HG03103 (cell line): Measurements from ENCODE around the gene GDF2.

ENCODE experiments used
- ATAC-seq: cut with Tn5 transposase; IDR thresholded peaks from one replicate; pipeline ENCODE4 v1.9.1; 2021; ENCODE audit warnings: low read depth; ENCODE audit not compliant: unreplicated experiment

GDF2 gene

DNA sequence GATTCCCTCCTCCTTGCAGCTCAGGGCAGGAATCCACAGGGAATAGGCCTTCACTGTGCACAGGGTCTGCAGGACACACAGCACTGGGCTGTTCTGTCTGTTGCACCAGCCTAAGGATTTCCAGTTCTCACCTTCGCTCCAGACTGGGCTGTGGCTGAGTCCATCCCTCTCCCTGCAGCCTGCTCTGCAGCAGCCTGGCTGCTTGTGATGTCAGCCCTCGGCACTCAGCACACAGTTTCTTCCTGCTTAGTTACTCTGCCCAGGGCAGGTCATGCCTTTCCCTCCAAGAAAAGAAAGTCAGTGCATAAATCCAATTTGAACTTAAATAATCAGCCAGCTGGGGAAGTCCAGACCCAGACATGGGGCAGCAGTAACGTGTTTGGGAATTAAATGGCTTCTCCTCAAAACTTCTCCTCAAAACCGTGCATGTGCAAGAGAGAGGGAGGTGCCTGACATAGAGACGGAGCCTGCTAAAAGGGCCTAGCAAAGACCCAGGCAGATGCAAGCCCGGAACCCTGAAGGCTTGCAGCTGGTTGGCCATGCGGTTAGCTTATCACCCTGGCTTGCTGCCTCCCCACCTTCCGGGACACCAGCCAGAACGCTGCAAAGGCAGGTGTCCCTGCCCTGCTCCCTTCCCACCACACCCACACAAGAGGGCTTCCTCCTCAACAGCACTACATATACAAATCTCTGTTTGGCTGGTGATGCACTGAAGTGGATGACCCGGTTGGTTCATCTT lies 10.9 kb upstream of the GDF2 start:
- ATAC-seq: no peak

DNA sequence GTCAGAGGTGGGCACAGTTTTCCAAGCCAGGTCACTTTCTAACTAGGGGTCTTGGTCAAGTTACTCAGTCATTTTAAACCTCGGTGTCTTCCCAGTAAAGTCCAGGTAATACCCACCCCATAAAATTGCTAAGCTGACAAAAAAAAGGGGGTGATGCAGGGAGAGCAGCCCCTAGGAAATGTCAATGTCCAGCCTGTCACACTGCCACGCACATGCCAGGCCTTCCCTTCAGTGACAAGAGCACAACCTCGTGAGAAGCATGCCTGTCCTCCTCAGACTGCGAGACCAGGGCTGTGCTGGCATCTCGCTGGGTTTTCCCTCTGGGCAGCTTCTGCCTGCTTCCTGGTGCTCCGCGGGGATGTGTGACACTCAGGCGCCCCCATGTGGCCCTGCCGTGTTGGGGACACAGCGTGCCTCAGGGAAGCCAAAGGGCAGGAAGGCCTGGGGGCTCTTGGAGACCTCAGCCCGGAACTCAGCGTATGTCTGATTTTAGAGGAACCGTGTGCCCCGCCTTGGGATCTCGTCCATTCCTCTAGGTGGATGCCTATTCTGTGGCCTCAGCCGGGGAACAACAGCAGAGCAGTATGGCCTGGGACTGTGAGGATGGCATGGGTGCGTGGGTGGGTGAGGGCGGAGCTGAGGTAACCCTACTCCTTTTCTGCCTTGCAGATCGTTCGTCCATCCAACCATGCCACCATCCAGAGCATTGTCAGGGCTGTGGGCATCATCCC lies 10.2 kb upstream of the GDF2 start:
- ATAC-seq: peak; percentile 71

GRCh38 chr10:47312663-47312995 lies 9.6 kb upstream of the GDF2 start:
- ATAC-seq: no peak

DNA sequence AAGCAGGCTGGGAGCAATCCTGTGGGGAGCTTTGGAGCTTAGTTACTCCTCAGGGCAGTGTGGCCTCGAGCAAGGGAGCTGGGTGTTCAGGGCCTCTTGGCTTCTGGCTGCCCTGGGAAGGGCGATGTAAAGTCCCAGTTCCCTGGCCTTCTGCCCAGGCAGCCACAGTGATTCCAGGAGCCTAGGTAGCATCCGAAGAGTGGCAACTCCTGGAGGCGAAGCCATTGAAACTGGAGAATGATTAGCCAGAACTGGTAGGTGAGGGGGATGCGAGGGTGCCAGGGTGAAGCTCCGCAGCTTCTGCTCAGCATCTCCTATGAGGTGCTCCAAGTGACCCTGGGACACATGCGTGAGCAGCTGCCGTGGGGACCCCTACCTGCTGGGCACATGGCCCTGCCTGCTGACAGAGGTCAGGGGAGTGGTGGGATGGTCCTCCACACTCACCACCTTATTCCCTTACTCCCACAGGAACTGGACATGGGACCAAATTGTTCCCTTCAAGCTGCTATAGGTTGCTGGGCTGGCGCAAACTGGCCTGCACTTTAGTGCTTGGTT lies 7.8 kb upstream of the GDF2 start:
- no peak for ATAC-seq

- ATAC-seq: no peak
Observed at GRCh38 chr10:47315421-47315820, 6.8 kb upstream of the GDF2 start.

DNA sequence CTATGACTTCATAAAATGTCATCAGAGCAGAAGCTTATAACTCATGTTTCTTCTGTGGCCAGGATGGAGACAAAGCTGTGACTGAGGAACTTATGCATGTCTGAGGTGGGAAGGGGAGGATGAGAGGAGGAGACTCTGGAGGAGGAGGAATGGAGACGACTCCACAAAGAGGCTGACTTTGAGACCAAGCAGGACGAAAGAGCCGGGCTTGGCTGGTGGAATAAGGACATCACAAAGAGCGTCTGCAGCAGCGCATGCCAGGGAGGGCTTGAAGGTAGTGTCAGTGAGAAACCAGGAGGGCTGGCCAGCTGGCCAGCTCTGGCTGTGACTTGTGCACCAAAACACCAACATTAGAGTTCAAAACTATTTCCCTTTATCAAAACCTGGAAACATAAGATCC lies 6.1 kb upstream of the GDF2 start:
- no peak for ATAC-seq

DNA sequence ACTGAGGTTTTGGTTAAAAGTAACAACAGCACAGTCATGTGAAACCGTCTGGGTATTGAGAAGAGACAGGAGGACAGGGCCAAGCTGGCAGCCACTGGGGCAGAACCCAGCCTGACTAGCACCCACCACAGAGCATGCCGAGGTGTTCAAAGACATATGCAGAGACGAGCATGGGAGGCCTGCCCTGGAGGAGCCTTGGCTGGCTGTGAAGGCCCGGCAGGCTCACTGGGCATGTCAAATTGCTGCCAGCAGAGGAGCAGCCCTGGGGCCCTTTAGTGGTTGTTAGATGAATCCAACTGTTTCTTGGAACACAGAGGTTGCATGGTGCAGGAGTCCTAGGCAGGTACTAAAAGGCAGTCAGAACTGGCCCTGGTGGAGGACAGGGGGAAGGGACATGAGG lies 5.0 kb upstream of the GDF2 start:
- no peak for ATAC-seq

DNA sequence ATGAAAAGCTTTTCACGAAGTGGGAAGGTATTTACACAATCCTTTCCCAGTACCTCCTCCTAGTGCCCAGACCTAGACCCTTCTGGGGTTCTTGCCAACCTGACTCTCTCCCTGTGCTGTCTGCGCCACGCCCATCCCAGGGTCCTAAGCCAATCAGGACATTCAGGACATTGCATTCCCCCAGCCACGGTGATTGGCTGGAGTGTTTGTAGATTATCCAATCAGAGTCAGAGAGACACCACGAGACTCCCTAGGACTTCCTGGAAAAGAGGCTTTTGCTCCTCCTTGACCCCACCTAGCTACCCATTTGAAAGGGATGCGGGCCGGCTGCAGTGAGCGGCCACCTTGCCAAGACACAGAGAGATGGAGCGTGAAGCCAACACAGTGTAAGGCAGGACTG lies 3.5 kb upstream of the GDF2 start:
- ATAC-seq: no peak

- ATAC-seq: no peak
Observed at GRCh38 chr10:47319784-47320183, 2.5 kb upstream of the GDF2 start.

GRCh38 chr10:47320812-47321211 lies 1.4 kb upstream of the GDF2 start:
- ATAC-seq: no peak

DNA sequence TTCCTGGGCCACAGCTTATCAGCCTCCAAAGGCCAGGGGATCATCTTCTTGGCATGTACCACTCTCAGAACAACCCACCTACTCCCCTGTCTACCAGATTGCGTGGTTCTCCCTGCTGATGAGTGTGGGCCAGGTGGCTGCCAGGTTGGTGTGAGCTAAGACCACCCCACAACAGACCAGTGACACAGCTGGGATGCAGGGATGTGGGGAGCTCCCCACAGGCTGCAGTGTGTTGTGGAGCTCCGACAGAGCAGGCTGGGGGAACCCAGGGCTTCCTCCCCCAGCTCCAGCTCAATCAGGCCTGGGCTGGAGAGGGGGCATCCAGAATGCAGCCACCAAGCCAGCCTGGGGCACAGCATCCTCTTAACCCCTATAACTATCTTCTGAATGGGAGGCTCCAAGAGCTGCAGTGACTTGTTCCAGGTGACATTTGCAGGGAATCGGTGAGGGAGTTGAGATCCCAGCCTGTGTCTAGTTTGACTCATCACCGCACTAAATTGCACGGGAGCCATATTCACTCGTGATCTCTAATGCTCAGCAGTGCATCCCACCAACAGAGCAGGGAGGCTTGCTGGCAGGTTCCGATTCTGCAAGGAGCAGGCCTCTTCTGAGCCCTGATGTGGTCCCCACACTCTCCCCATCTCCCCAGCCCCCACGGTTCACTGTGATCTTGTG lies 596 bp upstream of the GDF2 start:
- no peak for ATAC-seq

DNA sequence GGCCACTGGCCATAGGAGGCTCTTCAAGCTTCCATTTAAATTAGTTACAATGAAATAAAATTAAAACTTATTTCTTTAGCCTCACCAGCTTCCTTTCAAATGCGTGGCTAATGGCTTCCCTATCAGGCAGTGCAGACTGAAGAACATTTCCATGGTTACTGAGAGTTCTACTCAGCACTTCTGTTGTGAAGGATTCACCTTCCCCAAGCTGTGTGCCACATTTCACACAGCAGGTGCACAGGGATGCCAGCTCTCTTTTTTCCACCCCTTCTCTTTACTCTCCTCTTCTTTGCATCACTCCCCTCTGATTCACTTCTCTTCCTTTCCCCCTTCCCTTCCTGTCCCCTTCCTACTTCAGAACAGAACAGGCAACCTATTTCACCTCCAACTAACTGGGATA lies 833 bp downstream of the GDF2 start:
- no peak for ATAC-seq

DNA sequence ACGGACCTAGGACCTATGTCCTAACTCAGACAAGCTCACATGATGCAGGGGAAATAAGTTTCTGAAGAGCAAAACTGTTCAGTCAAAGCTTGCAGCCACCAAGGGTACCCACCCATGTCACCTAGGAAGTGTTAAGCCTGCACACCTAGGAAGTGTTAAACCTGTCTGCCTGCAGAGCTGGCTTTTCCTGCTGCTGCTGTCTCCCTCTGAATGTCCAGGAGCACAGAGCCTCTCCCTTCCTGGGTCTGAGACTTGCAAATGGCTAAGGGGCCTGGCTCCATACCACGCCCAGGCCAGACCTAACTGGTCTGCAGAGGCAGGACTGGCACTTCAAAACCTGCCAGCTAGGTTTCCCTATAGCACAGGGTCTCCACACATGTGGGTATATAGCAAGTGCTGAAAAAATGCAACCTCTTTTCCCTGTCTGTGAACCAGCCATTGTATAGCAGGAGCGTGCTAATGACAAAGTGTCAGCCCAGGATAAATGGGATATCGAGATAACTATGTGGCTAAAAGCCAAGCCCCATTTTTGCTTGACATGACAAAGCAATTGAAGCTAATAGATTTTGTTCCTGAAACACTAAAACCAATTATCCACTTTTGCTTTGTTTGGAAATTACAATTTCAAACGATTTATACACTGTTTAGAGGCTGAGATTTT lies 1.5 kb downstream of the GDF2 start:
- ATAC-seq: no peak

GRCh38 chr10:47325303-47326291 lies 3.3 kb downstream of the GDF2 start:
- ATAC-seq: no peak

- ATAC-seq: no peak
Observed at GRCh38 chr10:47326306-47326926, 4.2 kb downstream of the GDF2 start.

DNA sequence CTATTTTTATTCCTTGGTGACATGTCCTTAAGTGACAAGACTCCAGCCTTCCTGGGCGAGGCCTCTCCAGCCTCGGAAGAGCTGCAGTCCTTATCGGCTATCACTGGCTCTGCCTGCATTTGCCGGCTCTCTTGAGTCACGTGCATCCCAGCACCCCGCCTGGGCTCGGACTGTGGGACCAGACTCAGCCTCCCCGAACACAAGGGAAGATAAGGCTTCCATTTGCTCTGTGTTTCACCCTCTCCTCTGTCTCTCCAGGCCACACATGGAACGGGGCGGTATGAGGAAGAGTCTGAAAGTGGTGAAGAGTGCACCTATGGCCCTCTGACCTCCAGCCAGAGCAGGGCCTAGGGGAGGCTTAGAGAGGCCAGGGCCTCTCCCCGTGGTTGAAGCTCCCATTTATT lies 4.7 kb downstream of the GDF2 start:
- ATAC-seq: no peak

DNA sequence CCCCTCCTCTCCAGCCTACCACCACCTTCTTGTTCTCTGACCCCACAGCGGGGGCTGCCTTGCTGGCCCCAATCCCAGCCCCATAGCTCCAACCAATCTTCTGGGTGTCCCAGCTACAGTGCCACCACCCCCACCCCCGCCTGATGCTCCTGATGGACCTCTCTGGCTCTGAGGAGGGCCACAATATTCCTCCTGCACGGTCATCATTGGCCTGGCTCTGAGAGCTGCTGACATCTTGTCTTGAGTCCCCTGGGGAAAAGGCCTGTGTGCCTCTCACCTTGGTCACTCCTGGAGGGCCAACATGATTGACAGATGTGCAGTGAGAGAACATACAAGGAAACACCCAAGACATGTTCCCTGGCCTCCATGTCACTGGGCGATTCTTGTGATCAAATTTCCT lies 7.6 kb downstream of the GDF2 start:
- no peak for ATAC-seq

DNA sequence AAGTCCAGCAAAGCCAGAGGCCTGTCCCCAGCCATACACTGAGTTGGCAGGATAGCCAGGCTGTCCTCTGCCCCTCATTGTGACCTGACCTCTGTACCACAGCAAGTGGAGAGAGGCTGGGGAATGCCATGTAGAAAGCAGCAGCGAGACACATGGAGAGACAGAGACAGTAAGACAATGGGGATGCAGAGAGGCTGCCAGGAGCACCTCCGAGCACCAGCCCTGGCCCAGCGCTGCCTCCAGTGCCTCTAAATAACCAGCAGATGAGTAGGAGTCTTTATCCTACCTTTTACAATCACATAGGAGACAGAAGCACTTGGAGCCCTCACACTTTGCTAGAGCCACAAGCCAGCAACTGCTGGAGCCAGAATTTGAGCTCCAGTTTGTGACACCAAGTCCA lies 8.1 kb downstream of the GDF2 start:
- ATAC-seq: no peak

- ATAC-seq: no peak
Observed at GRCh38 chr10:47330804-47331203, 8.6 kb downstream of the GDF2 start.
